HEK293 (cell line): ENCODE results near the gene ERCC1.

ENCODE experiments used
- CTCF ChIA-PET: fragments of 350-600 bp; formaldehyde crosslinking; extraction: SDS; loops from one replicate; lab custom pipeline; 2021; ENCODE audit warnings: antibody characterized with exemption; lab: Yijun Ruan, JAX
- POLR2A ChIA-PET: fragments of 300-600 bp; formaldehyde crosslinking; extraction: SDS; loops from one replicate; lab custom pipeline; 2020; ENCODE audit warnings: antibody characterized with exemption, inconsistent platforms; lab: Yijun Ruan, JAX
- H3K27ac ChIP-seq: fragments of 200-500 bp; sonication (Bioruptor generic); 2 replicates; pipeline ENCODE4 v1.5.1; 2014; ENCODE audit warnings: low read depth, low read length, control low read depth, inconsistent platforms; ENCODE audit errors: extremely low read depth
- H3K36me3 ChIP-seq, 2 experiments: fragments of 200-500 bp in 1 of 2; sonication (Bioruptor generic) in 1 of 2; 1 replicate in 1 of 2; 2 replicates in 1 of 2; pipeline ENCODE4 v1.5.1; 2014 to 2017; ENCODE audit warnings: inconsistent platforms in 2 of 2, low read length in 2 of 2; ENCODE audit not compliant: control insufficient read depth in 2 of 2, insufficient read depth in 1 of 2
- H3K4me1 ChIP-seq: fragments of 200-500 bp; sonication (Bioruptor generic); 2 replicates; pipeline ENCODE4 v1.5.1; 2014; ENCODE audit warnings: mild to moderate bottlenecking, low read length, inconsistent platforms; ENCODE audit not compliant: control insufficient read depth, insufficient read depth
- H3K4me3 ChIP-seq: 2 replicates; pipeline ENCODE4 v1.5.1; 2011; ENCODE audit warnings: low read depth, mild to moderate bottlenecking, control low read depth, low read length, moderate library complexity
- H3K9me3 ChIP-seq: fragments of 200-500 bp; sonication (Bioruptor generic); 2 replicates; pipeline ENCODE4 v1.5.1; 2014; ENCODE audit warnings: low read depth, low read length, inconsistent platforms; ENCODE audit not compliant: control insufficient read depth, insufficient read depth
- EGR2 ChIP-seq: fragments of 450-650 bp; formaldehyde crosslinking; IDR thresholded peaks from 2 replicates; pipeline ENCODE4 v1.5.1; 2016; ENCODE audit warnings: low read depth, missing biosample characterization, missing genetic modification characterization
- FEZF1 ChIP-seq: fragments of 450-650 bp; formaldehyde crosslinking; IDR thresholded peaks from 2 replicates; pipeline ENCODE4 v1.5.1; 2016; ENCODE audit warnings: missing biosample characterization, missing genetic modification characterization
- MYNN ChIP-seq: fragments of 450-650 bp; formaldehyde crosslinking; IDR thresholded peaks from 2 replicates; pipeline ENCODE4 v1.5.1; 2016; ENCODE audit warnings: missing biosample characterization, missing genetic modification characterization, borderline replicate concordance
- MZF1 ChIP-seq: fragments of 450-650 bp; formaldehyde crosslinking; IDR thresholded peaks from 2 replicates; pipeline ENCODE4 v1.5.1; 2017; ENCODE audit warnings: missing biosample characterization, missing genetic modification characterization, borderline replicate concordance
- OVOL3 ChIP-seq: fragments of 450-650 bp; formaldehyde crosslinking; IDR thresholded peaks from 2 replicates; pipeline ENCODE4 v1.5.1; 2016; ENCODE audit warnings: missing biosample characterization, missing genetic modification characterization
- SCRT2 ChIP-seq: fragments of 450-650 bp; formaldehyde crosslinking; IDR thresholded peaks from 2 replicates; pipeline ENCODE4 v1.5.1; 2016; ENCODE audit warnings: missing biosample characterization, missing genetic modification characterization
- TCF7L2 ChIP-seq: IDR thresholded peaks from 2 replicates; pipeline ENCODE4 v1.6.1; 2011; ENCODE audit warnings: low read depth, mild to moderate bottlenecking, inconsistent platforms, low read length, moderate library complexity, borderline replicate concordance
- ZBTB21 ChIP-seq: fragments of 450-650 bp; formaldehyde crosslinking; IDR thresholded peaks from 2 replicates; pipeline ENCODE4 v1.5.1; 2017; ENCODE audit warnings: missing biosample characterization, missing genetic modification characterization
- ZBTB7A ChIP-seq: fragments of 450-650 bp; formaldehyde crosslinking; IDR thresholded peaks from 2 replicates; pipeline ENCODE4 v1.5.1; 2016; ENCODE audit warnings: low read depth, missing biosample characterization, missing genetic modification characterization
- ZEB2 ChIP-seq: fragments of 450-650 bp; formaldehyde crosslinking; IDR thresholded peaks from 2 replicates; pipeline ENCODE4 v1.5.1; 2016; ENCODE audit warnings: missing biosample characterization, missing genetic modification characterization
- ZFHX2 ChIP-seq: fragments of 450-650 bp; formaldehyde crosslinking; conservative IDR thresholded peaks from 2 replicates; pipeline ENCODE4 v1.5.1; 2016; ENCODE audit warnings: missing biosample characterization, missing genetic modification characterization
- ZFP69B ChIP-seq: fragments of 450-650 bp; formaldehyde crosslinking; IDR thresholded peaks from 2 replicates; pipeline ENCODE4 v1.5.1; 2016; ENCODE audit warnings: missing biosample characterization, missing genetic modification characterization
- ZNF121 ChIP-seq: fragments of 450-650 bp; formaldehyde crosslinking; IDR thresholded peaks from 2 replicates; pipeline ENCODE4 v1.5.1; 2016; ENCODE audit warnings: missing biosample characterization, missing genetic modification characterization
- ZNF133 ChIP-seq: fragments of 450-650 bp; formaldehyde crosslinking; IDR thresholded peaks from 2 replicates; pipeline ENCODE4 v1.5.1; 2016; ENCODE audit warnings: missing biosample characterization, missing genetic modification characterization
- ZNF324 ChIP-seq: fragments of 450-650 bp; formaldehyde crosslinking; IDR thresholded peaks from 2 replicates; pipeline ENCODE4 v1.5.1; 2016; ENCODE audit warnings: missing biosample characterization, missing genetic modification characterization
- ZNF391 ChIP-seq: fragments of 450-650 bp; formaldehyde crosslinking; IDR thresholded peaks from 2 replicates; pipeline ENCODE4 v1.5.1; 2016; ENCODE audit warnings: low read depth, missing biosample characterization, missing genetic modification characterization, borderline replicate concordance
- ZNF530 ChIP-seq: fragments of 450-650 bp; formaldehyde crosslinking; IDR thresholded peaks from 2 replicates; pipeline ENCODE4 v1.5.1; 2016; ENCODE audit warnings: low read depth, missing biosample characterization, missing genetic modification characterization
- ZNF571 ChIP-seq: fragments of 450-650 bp; formaldehyde crosslinking; IDR thresholded peaks from 2 replicates; pipeline ENCODE4 v1.5.0; 2017; ENCODE audit warnings: missing biosample characterization, missing genetic modification characterization
- ZNF585B ChIP-seq: fragments of 450-650 bp; formaldehyde crosslinking; IDR thresholded peaks from 2 replicates; pipeline ENCODE4 v1.5.1; 2016; ENCODE audit warnings: missing biosample characterization, missing genetic modification characterization
- ZNF621 ChIP-seq: fragments of 450-650 bp; formaldehyde crosslinking; IDR thresholded peaks from 2 replicates; pipeline ENCODE4 v1.5.1; 2017; ENCODE audit warnings: missing biosample characterization, missing genetic modification characterization
- ZNF701 ChIP-seq: fragments of 450-650 bp; formaldehyde crosslinking; IDR thresholded peaks from 2 replicates; pipeline ENCODE4 v1.5.1; 2016; ENCODE audit warnings: missing biosample characterization, missing genetic modification characterization
- ZNF791 ChIP-seq: fragments of 450-650 bp; formaldehyde crosslinking; IDR thresholded peaks from 2 replicates; pipeline ENCODE4 v1.5.1; 2016; ENCODE audit warnings: missing biosample characterization, missing genetic modification characterization
- TF ChIP-seq, protein P1 (sequence below): fragments of 450-650 bp; formaldehyde crosslinking; conservative IDR thresholded peaks from 2 replicates; pipeline ENCODE4 v1.5.1; 2016; ENCODE audit warnings: low read depth, missing biosample characterization, missing genetic modification characterization
- TF ChIP-seq, protein P2 (sequence below): fragments of 450-650 bp; formaldehyde crosslinking; IDR thresholded peaks from 2 replicates; pipeline ENCODE4 v1.5.1; 2016; ENCODE audit warnings: missing biosample characterization, missing genetic modification characterization, low read depth
- TF ChIP-seq, protein P3 (sequence below): fragments of 450-650 bp; formaldehyde crosslinking; IDR thresholded peaks from 2 replicates; pipeline ENCODE4 v1.5.1; 2017; ENCODE audit warnings: missing biosample characterization, missing genetic modification characterization
- TF ChIP-seq, protein P4 (sequence below): fragments of 450-650 bp; formaldehyde crosslinking; IDR thresholded peaks from 2 replicates; pipeline ENCODE4 v1.5.1; 2016; ENCODE audit warnings: missing biosample characterization, missing genetic modification characterization, low read depth

Gene ERCC1

DNA sequence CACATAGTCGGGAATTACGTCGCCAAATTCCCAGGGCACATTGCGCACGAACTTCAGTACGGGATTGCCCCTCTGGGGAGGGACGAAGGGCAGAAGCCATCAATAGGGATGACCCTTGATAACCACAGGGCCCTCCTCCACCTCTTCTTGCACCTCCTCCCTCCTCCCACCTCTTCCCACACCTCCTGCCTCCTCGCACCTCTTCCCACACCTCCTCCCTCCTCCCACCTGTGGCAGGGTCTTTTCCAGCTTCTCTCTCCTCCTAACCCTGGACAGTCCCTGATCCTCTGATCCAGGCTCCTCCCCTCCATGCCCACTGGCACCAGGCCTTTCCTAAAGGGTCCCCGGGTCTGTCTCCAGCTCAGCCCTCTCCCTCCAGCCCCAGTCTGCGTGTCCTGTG, 3.4 kb downstream of the ERCC1 start (continued):
- TF ChIP-seq, protein P1, sequence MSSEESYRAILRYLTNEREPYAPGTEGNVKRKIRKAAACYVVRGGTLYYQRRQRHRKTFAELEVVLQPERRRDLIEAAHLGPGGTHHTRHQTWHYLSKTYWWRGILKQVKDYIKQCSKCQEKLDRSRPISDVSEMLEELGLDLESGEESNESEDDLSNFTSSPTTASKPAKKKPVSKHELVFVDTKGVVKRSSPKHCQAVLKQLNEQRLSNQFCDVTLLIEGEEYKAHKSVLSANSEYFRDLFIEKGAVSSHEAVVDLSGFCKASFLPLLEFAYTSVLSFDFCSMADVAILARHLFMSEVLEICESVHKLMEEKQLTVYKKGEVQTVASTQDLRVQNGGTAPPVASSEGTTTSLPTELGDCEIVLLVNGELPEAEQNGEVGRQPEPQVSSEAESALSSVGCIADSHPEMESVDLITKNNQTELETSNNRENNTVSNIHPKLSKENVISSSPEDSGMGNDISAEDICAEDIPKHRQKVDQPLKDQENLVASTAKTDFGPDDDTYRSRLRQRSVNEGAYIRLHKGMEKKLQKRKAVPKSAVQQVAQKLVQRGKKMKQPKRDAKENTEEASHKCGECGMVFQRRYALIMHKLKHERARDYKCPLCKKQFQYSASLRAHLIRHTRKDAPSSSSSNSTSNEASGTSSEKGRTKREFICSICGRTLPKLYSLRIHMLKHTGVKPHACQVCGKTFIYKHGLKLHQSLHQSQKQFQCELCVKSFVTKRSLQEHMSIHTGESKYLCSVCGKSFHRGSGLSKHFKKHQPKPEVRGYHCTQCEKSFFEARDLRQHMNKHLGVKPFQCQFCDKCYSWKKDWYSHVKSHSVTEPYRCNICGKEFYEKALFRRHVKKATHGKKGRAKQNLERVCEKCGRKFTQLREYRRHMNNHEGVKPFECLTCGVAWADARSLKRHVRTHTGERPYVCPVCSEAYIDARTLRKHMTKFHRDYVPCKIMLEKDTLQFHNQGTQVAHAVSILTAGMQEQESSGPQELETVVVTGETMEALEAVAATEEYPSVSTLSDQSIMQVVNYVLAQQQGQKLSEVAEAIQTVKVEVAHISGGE (tag by site-specific recombination) = no peak
- TF ChIP-seq ZNF585B = no peak
- no peak for TF ChIP-seq ZNF391 (tag by site-specific recombination)
- TF ChIP-seq SCRT2 (tag by site-specific recombination) = peak; percentile 80
- peak; percentile 98 for TF ChIP-seq EGR2 (tag by site-specific recombination)
- TF ChIP-seq ZEB2 (tag by site-specific recombination) = no peak
- peak; percentile 94 for TF ChIP-seq ZFHX2

DNA sequence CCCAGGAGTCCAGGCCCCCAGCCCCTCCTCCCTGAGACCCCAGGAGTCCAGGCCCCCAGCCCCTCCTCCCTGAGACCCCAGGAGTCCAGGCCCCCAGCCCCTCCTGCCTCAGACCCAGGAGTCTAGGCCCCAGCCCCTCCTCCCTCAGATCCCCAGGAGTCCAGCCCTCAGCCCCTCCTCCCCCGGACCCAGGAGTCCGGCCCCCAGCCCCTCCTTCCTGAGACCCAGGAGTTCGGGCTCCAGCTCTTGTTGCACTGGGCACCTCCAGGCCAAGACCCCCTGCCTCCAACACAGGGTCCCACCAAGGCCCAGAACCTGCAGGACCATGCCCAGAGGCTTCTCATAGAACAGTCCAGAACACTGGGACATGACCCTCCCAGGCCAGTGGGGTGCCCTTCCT, 3.8 kb downstream of the ERCC1 start:
- TF ChIP-seq FEZF1 = no peak
- TF ChIP-seq SCRT2 (tag by site-specific recombination) = no peak
- TF ChIP-seq TCF7L2 = no peak
- TF ChIP-seq ZNF791 (tag by site-specific recombination) = no peak
- TF ChIP-seq, protein P2, sequence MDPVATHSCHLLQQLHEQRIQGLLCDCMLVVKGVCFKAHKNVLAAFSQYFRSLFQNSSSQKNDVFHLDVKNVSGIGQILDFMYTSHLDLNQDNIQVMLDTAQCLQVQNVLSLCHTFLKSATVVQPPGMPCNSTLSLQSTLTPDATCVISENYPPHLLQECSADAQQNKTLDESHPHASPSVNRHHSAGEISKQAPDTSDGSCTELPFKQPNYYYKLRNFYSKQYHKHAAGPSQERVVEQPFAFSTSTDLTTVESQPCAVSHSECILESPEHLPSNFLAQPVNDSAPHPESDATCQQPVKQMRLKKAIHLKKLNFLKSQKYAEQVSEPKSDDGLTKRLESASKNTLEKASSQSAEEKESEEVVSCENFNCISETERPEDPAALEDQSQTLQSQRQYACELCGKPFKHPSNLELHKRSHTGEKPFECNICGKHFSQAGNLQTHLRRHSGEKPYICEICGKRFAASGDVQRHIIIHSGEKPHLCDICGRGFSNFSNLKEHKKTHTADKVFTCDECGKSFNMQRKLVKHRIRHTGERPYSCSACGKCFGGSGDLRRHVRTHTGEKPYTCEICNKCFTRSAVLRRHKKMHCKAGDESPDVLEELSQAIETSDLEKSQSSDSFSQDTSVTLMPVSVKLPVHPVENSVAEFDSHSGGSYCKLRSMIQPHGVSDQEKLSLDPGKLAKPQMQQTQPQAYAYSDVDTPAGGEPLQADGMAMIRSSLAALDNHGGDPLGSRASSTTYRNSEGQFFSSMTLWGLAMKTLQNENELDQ (tag by site-specific recombination) = no peak
- no peak for TF ChIP-seq MZF1 (tag by site-specific recombination)
- TF ChIP-seq ZNF530 (tag by site-specific recombination) = no peak
- TF ChIP-seq EGR2 (tag by site-specific recombination) = no peak
- TF ChIP-seq ZNF571 (tag by site-specific recombination) = no peak
- TF ChIP-seq ZNF121 (tag by site-specific recombination) = no peak
- TF ChIP-seq OVOL3 (tag by site-specific recombination) = no peak
- TF ChIP-seq ZNF621 (tag by site-specific recombination) = no peak
- POLR2A ChIA-PET = no interaction called here
- Histone ChIP-seq H3K9me3 (no peaks in the 10 kb centered on the region), H3K4me1 (peaks cover 8% of the 10 kb centered on the region; the same call in 1 of the 2 replicates), H3K4me3 (no peak overlapping the region), H3K36me3 (peaks cover 24 to 40% of the 10 kb centered on the region in 2 experiments; a peak in 2 of 3 replicates), H3K27ac (no peak overlapping the region)
- CTCF ChIA-PET = interaction anchor here (0.7 to 1.0 kb wide), 3 partner anchors 59 to 223 kb away, joined by 3 to 4 read pairs (median 3); no protein-coding TSS in a partner anchor

DNA sequence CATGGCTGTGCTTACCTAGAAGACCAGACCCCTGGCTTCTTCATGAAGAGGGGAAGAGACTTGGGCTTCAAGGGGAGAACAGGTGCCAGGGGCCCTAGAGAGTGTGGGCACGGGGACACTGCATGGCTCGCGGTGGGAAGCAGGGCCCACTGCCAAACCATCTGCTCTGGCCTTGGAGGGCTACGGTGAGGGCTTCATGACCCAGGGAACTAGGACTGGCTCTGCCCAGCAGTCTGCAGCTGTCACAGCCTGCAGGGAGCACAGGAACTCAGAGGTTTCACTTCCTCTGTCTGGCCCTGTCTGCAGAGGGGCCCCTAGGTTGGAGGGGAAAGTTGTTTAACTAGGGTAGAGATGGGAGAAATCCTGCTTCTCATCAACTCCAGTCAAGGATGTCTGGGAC, 4.3 kb downstream of the ERCC1 start:
- Histone ChIP-seq H3K36me3 (peaks cover 24 to 45% of the 10 kb centered on the region in 2 experiments; a peak in 2 of 3 replicates), H3K4me3 (no peak overlapping the region), H3K9me3 (no peaks in the 10 kb centered on the region), H3K4me1 (peaks cover 3% of the 10 kb centered on the region; the same call in 1 of the 2 replicates), H3K27ac (no peak overlapping the region)
- TF ChIP-seq ZNF133 (tag by site-specific recombination) (no peak), ZNF121 (tag by site-specific recombination) (no peak), ZBTB21 (tag by site-specific recombination) (no peak), ZFP69B (no peak), MYNN (tag by site-specific recombination) (no peak), ZNF701 (no peak), ZBTB7A (no peak), ZNF324 (tag by site-specific recombination) (no peak), ZNF585B (no peak)
- TF ChIP-seq, protein P3, sequence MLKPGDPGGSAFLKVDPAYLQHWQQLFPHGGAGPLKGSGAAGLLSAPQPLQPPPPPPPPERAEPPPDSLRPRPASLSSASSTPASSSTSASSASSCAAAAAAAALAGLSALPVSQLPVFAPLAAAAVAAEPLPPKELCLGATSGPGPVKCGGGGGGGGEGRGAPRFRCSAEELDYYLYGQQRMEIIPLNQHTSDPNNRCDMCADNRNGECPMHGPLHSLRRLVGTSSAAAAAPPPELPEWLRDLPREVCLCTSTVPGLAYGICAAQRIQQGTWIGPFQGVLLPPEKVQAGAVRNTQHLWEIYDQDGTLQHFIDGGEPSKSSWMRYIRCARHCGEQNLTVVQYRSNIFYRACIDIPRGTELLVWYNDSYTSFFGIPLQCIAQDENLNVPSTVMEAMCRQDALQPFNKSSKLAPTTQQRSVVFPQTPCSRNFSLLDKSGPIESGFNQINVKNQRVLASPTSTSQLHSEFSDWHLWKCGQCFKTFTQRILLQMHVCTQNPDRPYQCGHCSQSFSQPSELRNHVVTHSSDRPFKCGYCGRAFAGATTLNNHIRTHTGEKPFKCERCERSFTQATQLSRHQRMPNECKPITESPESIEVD (tag by site-specific recombination) = no peak
- TF ChIP-seq, protein P4, sequence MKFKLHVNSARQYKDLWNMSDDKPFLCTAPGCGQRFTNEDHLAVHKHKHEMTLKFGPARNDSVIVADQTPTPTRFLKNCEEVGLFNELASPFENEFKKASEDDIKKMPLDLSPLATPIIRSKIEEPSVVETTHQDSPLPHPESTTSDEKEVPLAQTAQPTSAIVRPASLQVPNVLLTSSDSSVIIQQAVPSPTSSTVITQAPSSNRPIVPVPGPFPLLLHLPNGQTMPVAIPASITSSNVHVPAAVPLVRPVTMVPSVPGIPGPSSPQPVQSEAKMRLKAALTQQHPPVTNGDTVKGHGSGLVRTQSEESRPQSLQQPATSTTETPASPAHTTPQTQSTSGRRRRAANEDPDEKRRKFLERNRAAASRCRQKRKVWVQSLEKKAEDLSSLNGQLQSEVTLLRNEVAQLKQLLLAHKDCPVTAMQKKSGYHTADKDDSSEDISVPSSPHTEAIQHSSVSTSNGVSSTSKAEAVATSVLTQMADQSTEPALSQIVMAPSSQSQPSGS (tag by site-specific recombination) = no peak
- POLR2A ChIA-PET = no interaction called here
- CTCF ChIA-PET = interaction anchor here (1.0 kb wide), 1 partner anchor 59 kb away, joined by 3 read pairs; no protein-coding TSS in a partner anchor
